Measurements from ENCODE around the gene TNFRSF1A.
A peak's percentile ranks its signal among the peaks of the same experiment; 100 is the strongest.

TNFRSF1A gene

GRCh38 chr12:6374028-6374785 lies 32.3 kb upstream of the TNFRSF1A start:
- DNase-seq = no peak

GRCh38 chr12:6373022-6373787 lies 31.3 kb upstream of the TNFRSF1A start:
- no peak for DNase-seq

GRCh38 chr12:6372403-6373003 lies 30.6 kb upstream of the TNFRSF1A start:
- peak in 1 of 2 donors; percentile 46 for DNase-seq

GRCh38 chr12:6370994-6371754 lies 29.3 kb upstream of the TNFRSF1A start:
- no peak for DNase-seq

- DNase-seq = no peak
These were observed 28.7 kb upstream of the TNFRSF1A start for GRCh38 chr12:6370576-6370935.

- DNase-seq = no peak
These were observed 28.2 kb upstream of the TNFRSF1A start for GRCh38 chr12:6369916-6370575.

- no peak for DNase-seq
These were observed 27.1 kb upstream of the TNFRSF1A start for GRCh38 chr12:6368906-6369525.

- peak; percentile 74 to 76 for DNase-seq
These were observed 26.4 kb upstream of the TNFRSF1A start for GRCh38 chr12:6367969-6368892.

GRCh38 chr12:6367065-6367968 lies 25.4 kb upstream of the TNFRSF1A start:
- DNase-seq = peak; percentile 67 to 69

- DNase-seq = no peak
These were observed 22.1 kb upstream of the TNFRSF1A start for GRCh38 chr12:6364044-6364374.

GRCh38 chr12:6363330-6364043 lies 21.6 kb upstream of the TNFRSF1A start:
- DNase-seq = peak; percentile 73 to 90

GRCh38 chr12:6363010-6363329 lies 21.1 kb upstream of the TNFRSF1A start:
- DNase-seq = no peak

GRCh38 chr12:6362403-6362802 lies 20.5 kb upstream of the TNFRSF1A start:
- DNase-seq = no peak

- peak in 1 of 2 donors; percentile 63 for DNase-seq
These were observed 20.0 kb upstream of the TNFRSF1A start for GRCh38 chr12:6361834-6362233.

GRCh38 chr12:6360578-6361490 lies 19.0 kb upstream of the TNFRSF1A start:
- no peak for DNase-seq

- no peak for DNase-seq
These were observed 18.2 kb upstream of the TNFRSF1A start for GRCh38 chr12:6360080-6360571.

- peak; percentile 61 to 75 for DNase-seq
These were observed 17.0 kb upstream of the TNFRSF1A start for GRCh38 chr12:6358881-6359280.

- DNase-seq = no peak
These were observed 14.5 kb upstream of the TNFRSF1A start for GRCh38 chr12:6356374-6356820.
